ENCODE data around the gene NEK10.
"Not testable (repeated sequence)": the region's sequence is repeated elsewhere in the genome, so short reads cannot be mapped to it uniquely, and the experiment has no call there.

Gene NEK10

DNA sequence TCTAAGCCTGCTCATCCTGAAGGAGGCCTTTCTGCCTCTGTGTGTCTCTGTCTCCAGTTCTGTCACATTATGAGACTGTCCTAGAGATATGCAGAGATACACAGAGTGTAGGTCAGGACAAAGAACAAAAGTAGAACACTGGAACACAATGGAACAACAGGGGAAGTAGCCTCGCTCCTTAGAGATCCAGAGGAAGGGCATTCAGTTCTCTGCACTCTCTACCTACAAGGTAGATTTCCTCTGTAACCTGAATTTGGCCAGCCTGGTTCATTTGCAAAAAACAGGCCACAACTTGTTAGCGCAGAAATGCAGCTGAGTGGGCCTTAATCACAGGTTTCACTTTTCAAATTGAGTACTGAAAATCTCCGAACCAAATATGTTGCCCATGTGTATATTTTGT lies 19.4 kb downstream of the NEK10 start:
- DNase-seq = no peak

DNA sequence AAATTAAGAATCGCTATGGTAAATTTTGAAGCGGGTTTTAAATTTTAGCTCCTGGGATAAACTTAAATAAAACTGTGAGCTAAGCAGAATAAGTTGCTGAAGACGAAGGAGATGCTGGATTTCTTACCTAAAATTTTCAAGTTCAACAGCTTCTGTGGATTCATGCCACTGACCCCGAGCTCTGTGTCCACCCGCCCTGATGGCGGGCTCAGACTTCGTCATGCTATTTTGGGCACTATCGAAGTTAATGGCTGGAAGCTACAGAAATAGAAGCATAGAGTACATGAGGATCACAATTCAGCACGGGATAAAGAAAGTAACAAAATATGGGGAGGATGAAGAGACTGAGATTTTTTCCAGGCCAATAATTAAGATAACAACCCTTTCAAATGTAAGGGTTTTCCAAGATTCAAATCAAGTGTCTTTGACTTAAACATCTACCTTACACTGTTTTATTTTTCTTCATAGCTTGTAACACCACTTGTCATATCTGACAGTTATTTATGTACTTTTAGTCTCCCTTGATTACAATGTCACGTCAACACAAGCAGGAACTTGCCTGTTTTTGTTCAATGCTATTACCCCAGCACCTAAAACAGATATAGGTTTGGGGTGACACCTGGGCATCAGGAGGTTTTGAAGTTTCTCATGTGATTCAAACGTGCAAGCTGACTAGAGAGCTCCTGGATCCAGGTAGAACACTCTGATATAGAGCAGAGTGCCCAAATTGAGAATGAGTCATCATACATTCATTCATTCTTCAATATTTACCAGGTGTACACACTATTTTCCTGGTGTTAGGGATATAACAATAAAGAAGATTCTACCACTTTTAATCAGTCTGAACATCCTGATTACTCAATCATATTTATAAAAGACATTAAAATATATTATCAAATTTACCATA lies 23.0 kb downstream of the NEK10 start:
- no peak for DNase-seq

DNA sequence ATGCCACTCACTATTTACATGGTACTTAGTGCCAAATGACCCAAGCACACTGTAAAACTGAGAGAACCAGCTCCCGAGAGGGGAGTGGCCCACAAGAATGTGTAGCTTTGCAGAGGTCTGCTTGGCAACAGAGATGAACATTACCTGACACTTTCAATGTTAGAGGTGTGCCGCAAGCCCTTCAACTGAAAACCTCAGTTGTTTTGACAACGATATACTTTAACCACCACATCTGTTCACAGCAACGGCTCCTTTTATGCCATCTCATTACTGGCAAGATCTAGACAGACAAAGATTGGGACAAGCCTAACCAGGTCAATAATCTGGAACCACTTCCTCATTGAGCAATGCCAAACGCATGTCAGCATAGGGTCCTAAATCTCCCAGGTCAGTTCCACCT lies 23.7 kb downstream of the NEK10 start:
- no peak for DNase-seq

DNA sequence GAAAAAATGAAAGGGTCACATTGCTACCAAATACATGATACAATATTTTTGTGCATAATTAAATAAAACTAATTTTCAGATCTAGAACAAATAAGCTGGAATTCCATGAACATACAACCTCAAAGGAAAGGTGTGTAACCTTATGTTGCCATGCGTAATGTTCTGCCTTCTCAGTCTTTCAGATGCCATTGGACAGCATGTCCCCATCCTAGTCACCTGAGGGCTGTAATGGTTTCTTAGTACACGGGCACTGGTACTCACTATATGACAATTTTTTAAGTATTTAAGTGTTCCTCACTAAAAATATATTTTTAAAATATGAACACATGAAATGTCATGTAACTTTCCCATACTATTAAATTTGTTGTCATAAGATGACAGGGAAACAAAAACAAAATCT lies 24.1 kb downstream of the NEK10 start:
- DNase-seq = no peak

DNA sequence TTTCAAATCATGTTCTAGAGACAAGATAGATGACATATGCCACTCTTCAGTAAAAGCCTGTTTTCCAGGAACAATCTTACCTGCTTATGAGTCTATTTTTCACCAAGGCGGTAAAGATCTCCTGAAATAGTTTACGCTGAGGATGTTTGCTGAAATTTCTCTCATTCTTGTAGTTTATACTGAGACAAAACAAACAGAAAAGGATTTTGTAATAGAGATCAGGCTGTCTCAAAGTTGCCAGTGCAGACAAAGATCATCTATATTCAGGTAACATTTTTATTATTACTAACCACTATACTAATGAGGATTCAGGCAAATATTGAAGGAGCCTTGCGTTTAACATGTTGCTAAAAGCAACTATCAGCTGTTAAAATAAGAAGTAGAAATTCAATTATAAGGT lies 25.0 kb downstream of the NEK10 start:
- no peak for DNase-seq

DNA sequence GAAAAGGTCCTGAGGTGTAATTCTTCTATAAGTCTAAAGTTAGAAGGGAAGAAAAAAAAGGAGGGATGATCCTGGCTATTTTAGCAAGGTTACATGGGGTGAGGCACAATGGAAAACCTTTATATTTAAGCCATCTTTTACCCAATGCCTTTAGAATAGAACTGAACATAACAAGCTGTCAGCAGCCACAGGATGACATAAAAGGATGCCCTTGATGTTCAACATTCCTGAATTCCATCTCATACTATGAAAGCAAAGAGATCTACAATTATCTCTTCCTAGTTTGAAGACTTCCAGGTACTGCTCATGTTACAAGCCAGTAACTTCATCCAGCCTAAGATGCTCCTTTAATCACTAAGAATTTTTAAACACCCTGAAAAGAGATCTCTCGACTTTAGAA lies 26.9 kb downstream of the NEK10 start:
- DNase-seq = no peak

DNA sequence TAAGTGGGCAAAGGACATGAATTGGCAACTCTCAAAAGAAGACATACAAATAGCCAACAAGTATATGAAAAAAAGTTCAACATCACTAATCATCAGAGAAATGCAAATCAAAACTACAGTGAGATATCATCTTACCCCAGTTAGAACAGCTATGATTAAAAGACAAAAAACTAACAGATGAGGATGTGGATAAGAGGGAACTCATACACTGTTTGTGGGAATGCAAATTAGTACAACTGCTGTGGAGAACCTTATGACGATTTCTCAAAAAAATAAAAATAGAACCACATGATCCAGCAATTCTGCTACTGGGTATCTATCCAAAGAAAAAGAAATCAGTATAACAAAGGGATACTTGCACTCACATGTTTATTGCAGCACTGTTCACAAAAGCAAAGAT lies 28.6 kb downstream of the NEK10 start:
- DNase-seq = no peak

DNA sequence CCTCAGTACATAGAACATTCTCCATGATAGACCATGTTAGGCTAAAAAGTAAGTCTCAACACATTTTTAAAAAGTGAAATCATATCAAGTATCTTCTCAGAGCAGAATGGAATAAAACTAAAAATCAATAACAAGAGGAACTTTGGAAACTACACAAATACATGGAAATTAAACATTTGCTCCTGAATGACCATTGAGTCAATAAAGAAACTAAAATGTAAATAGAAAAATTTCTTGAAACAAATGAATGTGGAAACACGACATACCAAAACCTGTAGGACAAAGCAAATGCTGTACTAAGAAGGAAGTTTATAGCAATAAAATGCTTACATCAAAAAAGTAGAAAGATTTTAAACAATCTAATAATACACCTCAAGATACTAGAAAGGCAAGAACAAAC lies 33.6 kb downstream of the NEK10 start:
- DNase-seq = no peak

DNA sequence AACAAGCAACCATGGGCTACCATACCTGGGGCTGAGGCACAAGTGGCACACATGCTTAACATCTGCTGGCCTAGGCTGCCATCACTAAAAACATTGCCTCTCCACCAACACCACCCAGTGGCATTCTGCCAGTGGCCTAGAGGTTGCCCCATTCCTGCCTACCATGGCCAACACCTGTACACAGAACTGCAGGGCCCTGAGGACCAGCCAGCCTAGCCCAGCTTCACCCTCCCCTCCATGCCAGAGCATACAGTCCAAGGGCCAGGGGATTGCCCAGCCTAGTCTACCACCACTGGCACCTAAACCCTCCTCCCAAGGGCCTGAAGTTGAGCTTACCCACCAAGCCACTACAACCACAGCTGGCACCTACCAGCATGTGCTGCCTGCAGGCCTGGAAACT lies 35.3 kb downstream of the NEK10 start:
- no peak for DNase-seq

DNA sequence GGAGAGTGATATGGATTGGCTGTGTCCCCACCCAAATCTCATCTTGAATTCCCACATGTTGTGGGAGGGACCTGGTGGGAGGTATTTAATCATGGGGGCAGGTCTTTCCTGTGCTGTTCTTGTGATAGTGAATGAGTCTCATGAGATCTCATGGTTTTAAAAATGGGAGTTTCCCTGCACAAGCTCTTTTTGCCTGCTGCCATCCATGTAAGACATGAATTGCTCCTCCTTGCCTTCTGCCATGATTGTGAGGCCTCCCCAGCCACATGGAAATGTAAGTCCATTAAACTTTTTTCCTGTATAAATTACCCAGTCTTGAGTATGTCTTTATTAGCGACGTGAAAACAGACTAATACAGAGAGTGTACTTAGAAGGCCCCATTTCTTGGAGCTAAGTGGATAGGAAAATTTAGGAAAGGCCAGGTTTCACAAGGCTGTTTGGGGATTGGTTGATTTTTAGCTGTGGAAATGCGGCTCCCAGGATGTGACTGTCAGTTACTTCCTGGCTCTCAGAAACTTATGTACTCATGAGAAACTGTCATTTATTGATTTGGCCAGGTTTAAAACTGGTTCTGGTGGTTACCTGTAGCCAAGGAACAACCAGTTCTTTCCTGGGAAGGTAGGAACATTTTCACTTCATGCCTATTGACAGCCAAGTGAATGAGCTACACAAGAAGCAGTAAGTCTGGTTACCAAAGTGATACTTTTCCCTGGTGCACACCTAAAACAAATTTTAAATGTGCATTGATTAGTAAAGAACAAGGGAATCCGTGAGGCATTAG lies 40.0 kb downstream of the NEK10 start:
- DNase-seq = not testable (repeated sequence)

DNA sequence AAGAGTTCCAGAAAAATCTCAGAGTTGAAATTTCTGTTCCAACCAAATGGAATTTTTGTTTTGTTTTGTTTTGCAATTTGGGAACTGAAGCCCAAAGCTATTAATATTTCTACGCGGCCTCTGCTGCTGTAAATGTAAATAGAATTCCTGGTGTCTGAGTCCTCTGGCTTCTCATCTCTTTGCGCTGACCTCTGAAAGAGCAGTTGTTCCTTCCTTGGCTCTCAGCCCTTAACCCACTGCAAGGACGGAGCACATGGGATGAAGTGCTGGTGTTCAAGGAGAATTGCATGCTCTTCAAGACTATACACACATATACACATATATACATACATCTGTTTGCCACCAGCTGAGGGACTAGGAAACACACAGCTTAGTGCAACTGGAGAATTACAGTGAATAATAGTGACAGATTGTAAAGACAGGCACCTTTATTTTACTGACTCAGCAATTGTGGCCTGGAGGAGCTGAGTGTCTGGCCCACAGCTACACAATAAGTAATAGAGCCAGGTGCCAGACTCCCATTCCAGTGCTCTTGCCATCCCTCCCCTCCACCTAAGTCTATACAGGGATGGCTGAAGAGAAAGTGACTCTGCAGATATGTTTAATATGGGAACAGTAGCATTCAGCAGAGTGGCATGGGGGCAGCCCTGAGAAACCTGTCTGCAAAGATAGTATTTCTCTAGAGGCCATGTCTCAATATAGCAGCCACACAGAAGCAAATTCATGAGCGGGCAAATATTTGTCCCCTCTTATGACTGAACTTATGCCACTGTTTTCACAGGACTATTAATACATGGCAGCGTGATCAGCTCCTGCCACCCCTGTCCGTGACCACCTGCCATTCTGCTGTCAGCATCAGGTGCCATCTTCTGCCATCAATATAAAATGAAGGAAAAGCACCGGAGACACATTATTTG lies 42.3 kb downstream of the NEK10 start:
- no peak for DNase-seq

DNA sequence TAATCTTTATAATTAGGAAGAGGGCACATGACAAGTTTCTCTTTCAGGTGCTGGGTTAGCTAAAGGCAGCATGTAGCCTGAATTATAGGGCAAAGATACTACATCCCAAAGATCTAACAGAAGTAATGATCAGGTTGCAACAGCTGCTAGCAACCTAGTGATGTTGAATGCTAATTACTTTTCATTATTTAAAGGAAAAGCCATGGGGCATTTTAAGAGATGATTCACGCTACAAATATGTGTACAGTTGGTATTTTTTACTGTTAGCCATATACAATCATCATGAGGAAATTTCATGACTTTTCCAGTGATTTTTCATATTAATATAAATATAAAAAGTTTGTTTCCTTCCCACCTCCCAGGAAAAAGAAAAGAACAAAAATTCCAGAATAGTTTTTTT lies 43.0 kb downstream of the NEK10 start:
- DNase-seq = no peak

DNA sequence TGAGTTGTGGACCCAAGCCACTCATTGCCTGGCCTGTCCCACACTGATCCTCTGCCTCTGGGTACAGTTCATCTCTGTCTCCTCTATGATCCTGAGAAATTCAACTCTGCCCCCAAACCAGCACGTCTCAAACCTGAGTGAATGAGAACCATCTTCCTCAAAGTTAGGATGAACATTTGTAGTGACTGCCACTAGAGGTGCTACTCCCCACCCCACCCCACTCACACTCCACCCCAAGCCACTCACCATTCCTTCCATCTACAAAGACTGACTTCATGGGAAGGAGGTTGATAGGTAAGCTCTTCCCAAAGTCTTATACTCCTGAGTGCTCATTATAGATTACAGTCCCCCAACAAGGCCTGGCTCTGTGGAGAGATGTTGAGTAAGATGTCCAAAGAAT lies 43.8 kb downstream of the NEK10 start:
- no peak for DNase-seq

DNA sequence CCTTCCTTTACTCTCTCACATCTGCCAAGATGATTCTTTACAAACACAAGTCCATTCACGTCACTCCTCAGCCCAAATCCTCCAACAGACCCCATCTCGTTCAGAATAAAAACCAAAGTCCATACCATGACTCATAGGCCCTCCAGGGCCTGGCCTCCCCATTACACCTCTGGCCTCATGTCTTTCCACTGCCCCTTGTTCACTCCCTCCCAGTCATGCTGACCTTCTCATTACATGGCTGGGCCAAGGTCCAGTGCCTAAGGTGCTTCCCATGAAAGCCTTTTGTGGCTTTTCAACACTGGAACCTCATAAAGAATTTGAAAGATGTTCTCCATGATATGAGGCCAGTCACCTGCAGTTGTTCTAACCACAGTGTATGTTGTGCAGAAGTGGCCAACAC lies 44.5 kb downstream of the NEK10 start:
- DNase-seq = no peak

DNA sequence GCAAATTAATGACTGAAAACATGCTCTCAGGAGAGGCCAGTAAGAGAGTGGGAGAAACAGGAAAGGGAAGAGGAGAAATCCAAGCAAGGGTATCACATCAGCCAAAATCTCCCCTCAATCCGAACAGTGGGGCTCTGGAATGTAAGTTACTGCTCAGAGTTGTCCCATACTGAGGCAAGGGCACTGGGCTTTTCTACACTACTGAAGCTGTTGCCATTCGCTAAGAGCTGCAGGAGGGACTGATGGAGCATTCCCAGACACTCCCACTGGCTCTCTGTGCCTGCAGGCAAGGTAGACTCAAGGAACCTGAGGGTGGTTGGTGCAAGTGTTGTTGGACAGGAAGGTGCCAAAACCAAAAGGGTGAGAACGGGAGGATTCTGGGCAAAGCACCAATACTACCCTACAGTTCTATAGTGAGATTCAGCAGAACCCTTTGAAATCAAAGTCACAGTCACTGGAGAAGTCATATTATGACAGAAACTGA lies 46.1 kb downstream of the NEK10 start:
- DNase-seq = no peak

DNA sequence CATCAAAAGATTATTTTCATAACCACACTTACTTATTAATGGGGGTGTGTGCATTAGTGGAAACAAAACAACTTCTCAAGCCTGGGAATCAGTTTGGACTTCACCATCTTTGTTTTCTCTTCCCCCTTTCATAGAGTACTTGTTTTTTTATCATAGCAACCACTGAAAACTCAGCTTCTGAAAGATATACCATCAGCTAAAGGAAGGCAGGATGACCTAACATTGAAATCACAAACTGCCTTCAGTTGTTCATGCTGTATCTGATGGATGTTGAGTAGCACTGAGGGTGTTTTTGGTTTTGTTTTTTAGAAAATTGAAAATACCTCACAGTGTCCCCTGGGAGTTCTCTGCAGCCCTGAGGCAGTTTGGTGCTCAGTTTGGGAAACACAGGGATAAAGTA lies 46.5 kb downstream of the NEK10 start:
- no peak for DNase-seq

DNA sequence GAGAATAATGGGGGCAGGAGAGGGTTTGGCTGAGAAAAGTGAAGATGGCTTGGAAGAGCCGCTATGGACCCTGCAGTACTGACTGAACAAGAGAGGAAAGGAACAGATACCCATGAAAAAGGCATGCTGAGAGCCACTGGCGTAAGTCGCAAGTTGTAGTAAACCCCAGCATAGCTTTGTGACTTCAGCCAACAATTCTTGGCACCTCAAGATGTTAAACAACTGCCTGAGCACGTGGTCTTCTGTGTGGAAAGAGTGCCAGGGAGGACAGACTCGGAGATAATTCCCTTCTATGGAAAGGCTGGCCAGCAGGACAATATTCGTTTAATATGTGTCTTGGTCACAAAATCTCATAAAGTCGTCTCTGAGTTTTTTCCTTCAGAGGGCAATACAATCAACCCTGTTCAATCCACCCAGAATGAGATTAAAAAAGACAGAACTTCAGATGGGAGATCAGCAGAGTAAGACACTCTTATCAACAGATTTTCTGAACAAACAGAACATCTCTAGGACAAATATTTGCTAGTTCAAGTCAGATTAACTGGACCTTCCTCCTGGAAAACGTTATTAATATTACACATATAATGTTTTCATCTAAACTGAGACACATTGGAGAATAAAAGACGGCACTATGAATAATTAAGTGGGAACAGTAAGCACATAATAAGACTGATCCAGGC lies 49.2 kb downstream of the NEK10 start:
- no peak for DNase-seq

DNA sequence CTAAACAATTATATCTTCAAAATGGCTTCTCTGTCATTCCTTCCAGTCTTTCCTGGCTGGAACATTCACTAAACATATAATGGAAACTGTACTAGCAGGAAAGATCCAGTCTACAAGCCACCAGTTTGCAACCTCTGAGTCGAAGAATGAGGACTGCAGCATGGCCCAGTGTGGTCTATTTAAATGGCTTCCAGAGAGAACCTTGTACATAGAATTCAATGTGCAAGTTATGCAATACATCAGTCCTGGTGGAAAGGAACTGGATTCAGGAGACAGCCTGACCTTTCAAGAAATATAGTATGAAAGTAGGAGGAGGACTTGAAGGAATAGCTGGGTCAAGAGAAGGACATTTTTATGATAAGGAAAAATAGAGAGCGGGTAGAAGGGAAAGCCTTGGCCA lies 49.9 kb downstream of the NEK10 start:
- no peak for DNase-seq

DNA sequence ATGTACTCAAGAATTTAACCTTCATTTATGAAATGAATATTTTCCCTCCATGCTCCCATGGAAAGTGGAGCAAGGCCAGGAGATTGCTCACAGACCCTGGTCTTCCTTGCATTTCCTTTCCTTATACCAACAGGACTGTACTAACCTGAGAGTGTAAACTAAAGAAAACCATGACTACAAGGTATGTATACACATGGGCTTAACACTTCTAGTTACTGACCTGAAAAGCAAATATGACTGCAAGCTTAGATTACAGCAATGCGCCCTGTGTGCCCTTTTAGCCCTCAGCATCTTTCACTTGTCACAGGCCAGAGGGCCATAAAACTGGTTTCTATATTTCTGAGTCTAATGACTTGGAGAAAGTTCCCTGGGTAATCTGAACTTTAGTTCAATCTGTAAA lies 52.1 kb downstream of the NEK10 start:
- no peak for DNase-seq

DNA sequence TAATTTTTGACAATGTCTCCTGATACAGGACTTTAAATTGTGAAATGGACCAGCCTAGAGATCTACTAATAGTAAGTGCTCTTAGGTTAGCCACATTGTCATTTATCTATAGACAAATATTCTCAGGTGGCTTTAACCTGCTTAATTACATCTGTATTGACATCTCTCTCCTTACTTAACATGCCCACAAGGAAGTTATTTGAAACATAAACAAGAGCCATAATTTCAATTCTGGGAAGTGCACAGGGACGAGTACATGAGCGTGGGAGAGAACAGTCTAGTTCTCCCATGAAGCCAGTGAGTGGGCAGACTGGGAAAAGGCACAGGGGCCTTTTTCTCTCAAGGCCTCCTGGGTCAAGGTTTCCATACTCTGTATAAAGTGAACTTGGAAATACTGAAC lies 54.2 kb downstream of the NEK10 start:
- DNase-seq = no peak

DNA sequence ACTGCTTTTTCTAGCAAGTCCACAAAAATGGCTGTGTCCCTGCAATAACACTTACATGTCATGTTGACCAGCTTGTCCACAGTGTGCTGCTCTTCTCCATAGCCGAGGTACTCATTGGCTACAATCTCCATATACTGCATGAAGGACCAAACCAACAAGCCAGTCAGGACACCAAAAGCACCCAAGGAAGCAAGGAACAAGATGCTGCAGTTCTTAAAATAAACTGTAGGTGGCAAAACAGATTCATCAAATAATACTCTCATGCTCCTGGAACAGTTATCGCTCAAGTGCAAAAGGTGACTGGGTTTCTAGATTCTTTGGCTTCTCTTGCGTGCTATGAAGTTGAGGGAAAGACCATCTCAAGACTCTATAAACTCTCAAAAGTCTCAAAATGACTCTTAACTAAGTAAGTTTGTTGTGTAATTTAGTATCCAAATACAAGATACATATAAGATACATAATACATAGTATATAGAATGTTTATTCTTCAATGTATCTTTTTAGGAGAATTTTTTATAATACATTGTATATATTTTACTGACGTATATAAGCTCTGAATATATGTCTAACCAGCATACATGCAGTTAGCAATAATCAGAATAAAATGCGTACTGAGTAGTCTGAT lies 57.0 kb downstream of the NEK10 start:
- DNase-seq = no peak

DNA sequence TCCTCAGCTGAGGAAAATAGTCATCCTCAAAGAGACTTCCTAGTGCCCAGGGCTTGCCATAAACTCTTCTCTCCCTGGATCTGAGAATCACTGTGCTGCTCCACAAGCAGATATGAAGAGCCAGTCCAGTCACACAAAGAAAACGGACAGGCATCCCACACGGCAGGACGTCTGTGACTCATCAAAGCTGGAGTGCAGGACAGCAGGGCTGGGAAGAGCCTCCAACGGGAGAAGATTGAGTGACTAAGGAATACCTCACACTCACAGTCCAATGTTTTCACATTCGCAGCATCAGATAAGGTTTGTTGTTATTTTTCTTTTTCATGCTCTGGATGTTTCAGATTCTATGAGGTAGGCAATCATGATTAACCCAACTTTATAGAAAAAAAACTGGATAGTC lies 57.8 kb downstream of the NEK10 start:
- no peak for DNase-seq
